Dedifferentiated amniotic fluid mesenchymal stem cell (primary cell): ENCODE results near the gene RPP25L.
"Not testable (repeated sequence)": the region's sequence is repeated elsewhere in the genome, so short reads cannot be mapped to it uniquely, and the experiment has no call there.

ENCODE experiments used
- DNase-seq: peaks from one replicate; pipeline ENCODE4 v3.0.0-alpha.2; 2016; ENCODE audit errors: extremely low spot score

Gene RPP25L

GRCh38 chr9:34611811-34612787, at the start of gene RPP25L:
RPP25L (minus strand) TSS chr9:34612097; CDS start chr9:34611296, 801 bp downstream.
- DNase-seq = peak; percentile 74

GRCh38 chr9:34659592-34660253, 47.8 kb upstream of the RPP25L start:
- no peak for DNase-seq

GRCh38 chr9:34658461-34658860, 46.6 kb upstream of the RPP25L start:
- DNase-seq = no peak

GRCh38 chr9:34656992-34657391, 45.1 kb upstream of the RPP25L start:
- no peak for DNase-seq

GRCh38 chr9:34655394-34655793, 43.5 kb upstream of the RPP25L start:
- no peak for DNase-seq

- peak; percentile 76 for DNase-seq
Measured at GRCh38 chr9:34654323-34655051, 42.6 kb upstream of the RPP25L start.

- peak; percentile 31 for DNase-seq
Measured at GRCh38 chr9:34653151-34654072, 41.5 kb upstream of the RPP25L start.

GRCh38 chr9:34652602-34653000, 40.7 kb upstream of the RPP25L start:
- no peak for DNase-seq

GRCh38 chr9:34651876-34652601, 40.1 kb upstream of the RPP25L start, which contains the start of gene IL11RA:
IL11RA (plus strand) TSS chr9:34652185; CDS start chr9:34655218, 3,033 bp downstream.
- peak; percentile 58 for DNase-seq

GRCh38 chr9:34651321-34651720, 39.4 kb upstream of the RPP25L start:
- DNase-seq = no peak

- DNase-seq = no peak
Measured at GRCh38 chr9:34650816-34651215, 38.9 kb upstream of the RPP25L start.

- DNase-seq = no peak
Measured at GRCh38 chr9:34648673-34649072, 36.8 kb upstream of the RPP25L start.

- DNase-seq = no peak
Measured at GRCh38 chr9:34647651-34648050, 35.8 kb upstream of the RPP25L start.

GRCh38 chr9:34647084-34647403, 35.1 kb upstream of the RPP25L start:
- no peak for DNase-seq

GRCh38 chr9:34646211-34647083, 34.5 kb upstream of the RPP25L start, which contains the start of gene GALT:
GALT (plus strand) TSS chr9:34646675; CDS start chr9:34646705, 30 bp downstream.
- peak; percentile 62 for DNase-seq

GRCh38 chr9:34644766-34645314, 32.9 kb upstream of the RPP25L start:
- no peak for DNase-seq

GRCh38 chr9:34642679-34643078, 30.8 kb upstream of the RPP25L start:
- DNase-seq = no peak

- not testable (repeated sequence) for DNase-seq
Measured at GRCh38 chr9:34639322-34639721, 27.4 kb upstream of the RPP25L start.

- DNase-seq = no peak
Measured at GRCh38 chr9:34638138-34638445, 26.2 kb upstream of the RPP25L start.
